ENCODE measurements around the gene TFB1M.
A peak's percentile ranks its signal among the peaks of the same experiment; 100 is the strongest.
"Not testable (repeated sequence)": the region's sequence is repeated elsewhere in the genome, so short reads cannot be mapped to it uniquely, and the experiment has no call there.

DNA sequence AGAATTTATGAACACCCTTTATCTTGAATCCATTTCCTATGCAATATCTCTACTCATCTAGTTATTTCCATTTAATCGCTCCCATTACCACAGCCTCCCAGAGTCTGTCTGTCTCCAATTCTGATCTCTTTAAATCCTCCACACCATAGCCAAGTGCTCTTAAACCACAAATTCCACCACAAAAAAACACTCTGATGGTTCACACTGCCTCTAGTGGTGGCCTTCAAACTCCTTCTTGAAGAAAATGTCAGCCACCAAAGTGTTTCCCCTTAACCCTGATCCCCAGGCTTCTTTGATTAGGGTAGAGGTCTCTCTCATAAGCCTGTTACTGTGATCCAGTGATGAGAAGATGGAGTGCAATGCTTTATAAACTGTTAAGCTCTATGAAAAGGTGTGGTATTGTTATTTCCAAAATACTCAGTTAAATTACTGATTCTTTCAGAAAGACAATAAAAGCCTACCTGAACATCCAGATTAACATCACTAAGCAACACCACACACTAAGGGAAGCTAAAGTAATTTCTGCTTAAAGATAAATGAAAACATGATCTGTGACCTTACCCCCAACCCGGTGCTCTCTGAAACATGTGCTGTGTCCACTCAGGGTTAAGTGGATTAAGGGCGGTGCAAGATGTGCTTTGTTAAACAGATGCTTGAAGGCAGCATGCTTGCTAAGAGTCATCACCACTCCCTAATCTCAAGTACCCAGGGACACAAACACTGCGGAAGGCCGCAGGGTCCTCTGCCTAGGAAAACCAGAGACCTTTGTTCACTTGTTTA, 46.0 kb downstream of the TFB1M start:
- peak; percentile 31 for TF ChIP-seq CTCF (IDR thresholded peaks at IDR 0.05; ENCODE audit: low read length)
- not testable (repeated sequence) for TF ChIP-seq EZH2 (optimal IDR thresholded peaks at IDR 0.05; ENCODE audit: low read depth, low read length)

Data from MM.1S (cell line).